Epidermal melanocyte (primary cell): Measurements from ENCODE around the gene DCAF6.

Experiments
- DNase-seq: peaks from one replicate; pipeline ENCODE4 v3.0.0; 2011; ENCODE audit warnings: low spot score; ENCODE audit not compliant: insufficient read length

Gene DCAF6

GRCh38 chr1:167964646-167965045 lies 28.2 kb downstream of the DCAF6 start:
- DNase-seq = no peak

GRCh38 chr1:167966050-167966449 lies 29.6 kb downstream of the DCAF6 start:
- no peak for DNase-seq

- no peak for DNase-seq
These were observed 32.1 kb downstream of the DCAF6 start for GRCh38 chr1:167968569-167968968.

- no peak for DNase-seq
These were observed 37.3 kb downstream of the DCAF6 start for GRCh38 chr1:167973832-167974231.

- DNase-seq = no peak
These were observed 38.2 kb downstream of the DCAF6 start for GRCh38 chr1:167974698-167975097.

- DNase-seq = no peak
These were observed 40.8 kb downstream of the DCAF6 start for GRCh38 chr1:167977245-167977644.

GRCh38 chr1:167981933-167982332 lies 45.5 kb downstream of the DCAF6 start:
- no peak for DNase-seq

- DNase-seq = no peak
These were observed 47.4 kb downstream of the DCAF6 start for GRCh38 chr1:167983797-167984420.

- DNase-seq = no peak
These were observed 48.5 kb downstream of the DCAF6 start for GRCh38 chr1:167984886-167985489.

GRCh38 chr1:167987174-167987573 lies 50.7 kb downstream of the DCAF6 start:
- no peak for DNase-seq

GRCh38 chr1:167991546-167991945 lies 55.1 kb downstream of the DCAF6 start:
- DNase-seq = no peak

GRCh38 chr1:167993720-167994119 lies 57.2 kb downstream of the DCAF6 start:
- DNase-seq = no peak

GRCh38 chr1:167994560-167994959 lies 58.1 kb downstream of the DCAF6 start:
- DNase-seq = no peak

GRCh38 chr1:167995038-167995437 lies 58.6 kb downstream of the DCAF6 start:
- DNase-seq = no peak

- no peak for DNase-seq
These were observed 59.8 kb downstream of the DCAF6 start for GRCh38 chr1:167996266-167996665.

GRCh38 chr1:167997037-167997575 lies 60.6 kb downstream of the DCAF6 start:
- no peak for DNase-seq

- DNase-seq = no peak
These were observed 63.4 kb downstream of the DCAF6 start for GRCh38 chr1:167999877-168000276.

GRCh38 chr1:168000656-168001055 lies 64.2 kb downstream of the DCAF6 start:
- no peak for DNase-seq

GRCh38 chr1:168001213-168001612 lies 64.7 kb downstream of the DCAF6 start:
- no peak for DNase-seq

- no peak for DNase-seq
These were observed 68.0 kb downstream of the DCAF6 start for GRCh38 chr1:168004531-168004930.

- DNase-seq = no peak
These were observed 69.0 kb downstream of the DCAF6 start for GRCh38 chr1:168005529-168005928.

- no peak for DNase-seq
These were observed 71.2 kb downstream of the DCAF6 start for GRCh38 chr1:168007691-168008090.

GRCh38 chr1:168008595-168008994 lies 72.1 kb downstream of the DCAF6 start:
- DNase-seq = no peak
